GM06990 (cell line): ENCODE data around the gene FAM107A.

Source experiments
- DNase-seq: peaks from one replicate; pipeline ENCODE4 v3.0.0-alpha.2; 2011; ENCODE audit not compliant: insufficient read length; ENCODE audit errors: extremely low read depth
- H3K27me3 ChIP-seq: replicated peaks from 2 replicates; pipeline ENCODE4 v1.6.0; 2011; ENCODE audit warnings: low read length; ENCODE audit not compliant: control insufficient read depth, insufficient read depth
- H3K36me3 ChIP-seq: 2 replicates; pipeline ENCODE4 v1.5.1; 2011; ENCODE audit warnings: low read length; ENCODE audit not compliant: control insufficient read depth, insufficient read depth
- H3K4me3 ChIP-seq: replicated peaks from 2 replicates; pipeline ENCODE4 v1.5.1; 2011; ENCODE audit warnings: low read depth, mild to moderate bottlenecking, control low read depth, low read length
- CTCF ChIP-seq: IDR thresholded peaks from 2 replicates; pipeline ENCODE4 v1.5.1; 2011; ENCODE audit warnings: low read length, control low read depth, mild to moderate bottlenecking, inconsistent platforms; ENCODE audit not compliant: insufficient read depth, poor library complexity, severe bottlenecking

Gene FAM107A

DNA sequence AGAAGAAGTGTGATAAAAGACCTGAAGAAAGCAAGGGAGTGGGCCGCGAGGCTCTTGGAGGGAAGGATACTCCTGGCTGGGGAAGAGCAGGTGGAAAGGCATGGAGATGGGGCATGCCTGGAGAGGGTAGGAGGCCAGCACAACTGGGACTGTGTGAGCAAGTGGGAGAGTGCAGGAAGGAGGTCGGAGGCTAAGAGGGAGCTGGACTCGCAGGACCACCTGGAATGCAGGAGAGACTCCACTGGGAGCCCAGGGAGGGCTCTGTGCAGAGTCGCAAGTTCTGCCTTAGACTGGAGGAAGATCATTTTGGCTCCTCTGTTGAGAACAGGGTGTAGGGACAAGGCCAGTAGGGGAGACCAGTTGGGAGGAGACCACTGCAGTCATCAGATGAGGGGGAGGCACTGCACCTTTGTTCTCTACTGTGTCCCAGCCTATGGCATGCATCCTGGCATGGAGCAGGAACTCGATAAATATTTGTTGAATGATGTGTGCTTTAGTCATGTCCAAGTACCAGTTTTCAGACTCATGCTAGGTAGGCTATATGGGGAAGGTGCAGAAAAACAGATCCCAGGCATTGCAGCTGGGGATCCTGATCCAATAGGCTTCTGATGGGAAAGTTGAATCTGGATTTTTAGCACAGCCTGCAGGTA lies 13.7 kb downstream of the FAM107A start:
- Histone ChIP-seq H3K36me3 (no peaks in the 10 kb centered on the region), H3K27me3 (no peaks in the 10 kb centered on the region; the same call in 1 of the 2 replicates), H3K4me3 (no peak overlapping the region)
- DNase-seq: no peak
- TF ChIP-seq CTCF: no peak

- Histone ChIP-seq H3K27me3 (no peaks in the 10 kb centered on the region; the same call in 1 of the 2 replicates), H3K36me3 (no peaks in the 10 kb centered on the region), H3K4me3 (no peak overlapping the region)
- no peak for TF ChIP-seq CTCF
- DNase-seq: no peak
These were observed 14.7 kb downstream of the FAM107A start for GRCh38 chr3:58562498-58562897.

DNA sequence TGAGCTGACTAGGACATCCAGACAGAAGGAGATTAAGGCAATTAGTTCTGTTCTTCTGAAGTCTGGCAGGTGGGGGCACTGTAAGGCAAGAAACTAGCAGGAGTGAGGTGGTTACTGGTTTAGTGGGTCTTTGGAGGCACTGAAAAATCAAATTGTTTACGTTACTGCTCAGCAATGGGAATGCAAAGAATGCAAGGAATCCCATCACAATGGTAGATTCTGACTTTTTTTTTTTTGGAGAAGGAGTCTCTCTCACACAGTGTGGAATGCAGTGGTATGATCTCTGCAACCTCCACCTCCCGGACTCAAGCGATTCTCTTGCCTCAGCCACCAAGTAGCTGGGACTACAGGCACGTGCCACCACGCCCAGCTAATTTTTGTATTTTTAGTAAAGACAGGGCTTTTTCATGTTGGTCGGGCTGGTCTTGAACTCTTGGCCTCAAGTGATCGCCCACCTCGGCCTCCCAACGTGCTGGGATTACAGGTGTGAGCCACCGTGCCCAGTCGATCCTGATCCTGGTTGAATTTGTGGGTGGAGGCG lies 16.4 kb downstream of the FAM107A start:
- Histone ChIP-seq H3K36me3 (no peaks in the 10 kb centered on the region), H3K27me3 (no peaks in the 10 kb centered on the region; the same call in 1 of the 2 replicates), H3K4me3 (no peak overlapping the region)
- DNase-seq: no peak
- TF ChIP-seq CTCF: no peak

GRCh38 chr3:58559586-58559985 lies 17.6 kb downstream of the FAM107A start:
- DNase-seq: no peak
- Histone ChIP-seq H3K27me3 (no peaks in the 10 kb centered on the region; the same call in 1 of the 2 replicates), H3K4me3 (no peak overlapping the region), H3K36me3 (no peaks in the 10 kb centered on the region)
- no peak for TF ChIP-seq CTCF

DNA sequence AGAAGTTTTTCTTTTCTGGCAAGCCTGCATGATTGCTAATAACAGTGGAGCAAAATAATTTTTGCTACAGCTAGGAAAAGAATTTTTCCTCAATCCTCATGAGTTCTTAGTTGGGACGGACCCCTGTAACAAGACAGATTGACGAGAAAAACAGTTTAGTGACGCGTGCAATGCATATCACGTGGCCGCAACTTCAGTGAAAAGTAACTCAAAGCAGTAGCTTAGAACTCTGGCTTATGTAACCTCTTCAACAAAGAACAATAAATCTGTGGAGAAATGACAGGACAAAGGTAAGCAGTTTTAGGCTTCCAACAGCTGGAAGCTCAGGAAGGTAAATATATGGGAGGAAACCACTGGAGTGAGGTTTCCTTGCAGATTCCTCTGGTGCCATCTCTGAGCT lies 19.7 kb downstream of the FAM107A start:
- DNase-seq: no peak
- Histone ChIP-seq H3K4me3 (no peak overlapping the region), H3K27me3 (no peaks in the 10 kb centered on the region; the same call in 1 of the 2 replicates), H3K36me3 (no peaks in the 10 kb centered on the region)
- TF ChIP-seq CTCF: no peak

DNA sequence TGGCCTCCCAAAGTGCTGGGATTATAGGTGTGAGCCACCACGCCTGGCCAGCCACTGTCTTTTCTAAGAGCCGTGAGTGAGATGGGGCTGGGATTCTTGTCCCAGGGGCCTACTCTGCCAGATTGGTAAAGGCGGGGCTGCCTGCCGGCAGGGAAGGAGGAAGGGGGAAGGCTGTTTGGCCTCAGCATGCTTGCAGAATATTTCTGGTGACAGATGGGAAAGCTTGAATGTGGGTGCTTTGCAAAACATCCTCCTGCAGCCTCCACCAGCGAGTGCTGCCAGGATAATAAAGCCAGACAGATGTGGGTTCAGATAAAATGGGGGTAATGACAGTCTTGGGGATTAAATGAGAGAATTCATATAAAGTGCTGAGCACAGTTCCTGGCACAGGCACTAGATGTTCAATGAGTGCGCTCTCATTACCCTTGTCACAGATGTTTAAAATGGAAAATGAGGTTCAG lies 20.4 kb downstream of the FAM107A start:
- no peak overlapping the region for H3K4me3 ChIP-seq
- no peak for TF ChIP-seq CTCF
- H3K27me3 ChIP-seq: no peaks in the 10 kb centered on the region; the same call in 1 of the 2 replicates
- H3K36me3 ChIP-seq: no peaks in the 10 kb centered on the region
- DNase-seq: no peak
